A549 (cell line): ENCODE results near the gene CLDN7. TPM values are rescaled to one million over a fixed set of nuclear protein-coding genes. Genes with fewer than 3 reads are reported as not detected.

Experiments
- ATAC-seq, 2 experiments: fragments of 200-7000 bp in 1 of 2; fragments of >200 bp in 1 of 2; cut with Nextera tagmentation in 1 of 2; cut with Tn5 transposase in 1 of 2; 3 replicates each; pipeline versions ENCODE4 v1.8.0 to v1.9.1; 2018 to 2020; ENCODE audit warnings: mild to moderate bottlenecking in 1 of 2, moderate library complexity in 1 of 2
- CTCF ChIA-PET: fragments of 300-600 bp; sonication (Branson Sonifier 250); formaldehyde crosslinking; extraction: SDS; loops from one replicate; lab custom pipeline; 2021; ENCODE audit warnings: antibody characterized with exemption, inconsistent platforms; lab: Yijun Ruan, JAX
- POLR2A ChIA-PET: fragments of 350-600 bp; formaldehyde crosslinking; extraction: SDS; loops from one replicate; lab custom pipeline; 2021; ENCODE audit warnings: antibody characterized with exemption, inconsistent platforms; lab: Yijun Ruan, JAX
- DNase-seq, 2 experiments: peaks; one replicate each; pipeline versions ENCODE4 v3.0.0 to v3.0.0-alpha.2; 2011 to 2016; ENCODE audit warnings: low read depth in 1 of 2, low spot score in 1 of 2
- FAIRE-seq: peaks from 2 replicates; lab custom pipeline; 2011; peaks lifted over from hg19 to GRCh38; lab: Jason Lieb, UNC
- H3K27ac ChIP-seq, 2 experiments: fragments of >200 bp; sonication (Bioruptor Twin); formaldehyde crosslinking; 3 replicates each; pipeline ENCODE4 v1.5.1; 2016 to 2017
- H3K4me1 ChIP-seq: fragments of >200 bp; sonication (Bioruptor Twin); formaldehyde crosslinking; 3 replicates; pipeline ENCODE4 v1.6.1; 2016
- H3K4me2 ChIP-seq: fragments of >200 bp; sonication (Bioruptor Twin); formaldehyde crosslinking; 3 replicates; pipeline ENCODE4 v1.6.1; 2016
- H3K4me3 ChIP-seq: fragments of >200 bp; sonication (Bioruptor Twin); formaldehyde crosslinking; 3 replicates; pipeline ENCODE4 v1.5.1; 2016
- H3K9me3 ChIP-seq: fragments of >200 bp; sonication (Bioruptor Twin); formaldehyde crosslinking; 3 replicates; pipeline ENCODE4 v1.6.1; 2016
- BCL3 ChIP-seq: fragments of >200 bp; sonication (Bioruptor Twin); formaldehyde crosslinking; IDR thresholded peaks from 3 replicates; pipeline ENCODE4 v1.6.1; 2016
- CBX2 ChIP-seq: fragments of 200-600 bp; sonication (generic); IDR thresholded peaks from 2 replicates; pipeline ENCODE4 v1.6.1; 2016; ENCODE audit warnings: low read depth, mild to moderate bottlenecking, borderline replicate concordance
- CEBPB ChIP-seq, 2 experiments: fragments of >200 bp in 1 of 2; sonication (Bioruptor Twin) in 1 of 2; formaldehyde crosslinking in 1 of 2; IDR thresholded peaks; 2 replicates each; pipeline ENCODE4 v1.6.1; 2012 to 2016
- CHD4 ChIP-seq: fragments of 200-600 bp; sonication (generic); IDR thresholded peaks from 2 replicates; pipeline ENCODE4 v1.6.1; 2016; ENCODE audit warnings: antibody characterized with exemption, mild to moderate bottlenecking, borderline replicate concordance
- ELK1 ChIP-seq: fragments of 150-350 bp; IDR thresholded peaks from 2 replicates; pipeline ENCODE4 v1.6.1; 2014; ENCODE audit warnings: low read depth, mild to moderate bottlenecking, low read length
- FOSB ChIP-seq: fragments of 250-450 bp; sonication (Bioruptor Pico); IDR thresholded peaks from 2 replicates; pipeline ENCODE4 v1.5.0; 2020; ENCODE audit warnings: mild to moderate bottlenecking, moderate library complexity
- FOSL2 ChIP-seq, 2 experiments: fragments of 450-650 bp in 1 of 2; fragments of >200 bp in 1 of 2; sonication (Bioruptor Twin) in 1 of 2; formaldehyde crosslinking; IDR thresholded peaks; 2 replicates each; pipeline versions ENCODE4 v1.5.0 to v1.6.1; 2016 to 2020; ENCODE audit warnings: mild to moderate bottlenecking in 1 of 2, moderate library complexity in 1 of 2
- HEYL ChIP-seq: fragments of 250-450 bp; sonication (Bioruptor Pico); IDR thresholded peaks from 2 replicates; pipeline ENCODE4 v1.8.0; 2021; ENCODE audit warnings: mild to moderate bottlenecking, moderate library complexity
- HOXB13 ChIP-seq: fragments of 250-450 bp; sonication (Bioruptor Pico); IDR thresholded peaks from 2 replicates; pipeline ENCODE4 v1.5.0; 2020; ENCODE audit warnings: low read depth, mild to moderate bottlenecking, moderate library complexity
- MAFK ChIP-seq: fragments of 450-650 bp; IDR thresholded peaks from 2 replicates; pipeline ENCODE4 v1.6.1; 2014; ENCODE audit not compliant: partially characterized antibody
- MAX ChIP-seq: IDR thresholded peaks from 2 replicates; pipeline ENCODE4 v1.6.1; 2012
- MAZ ChIP-seq: fragments of 150-350 bp; IDR thresholded peaks from 2 replicates; pipeline ENCODE4 v1.6.1; 2014; ENCODE audit warnings: antibody characterized with exemption, low read depth, low read length, borderline replicate concordance
- NR3C1 ChIP-seq: fragments of >200 bp; sonication (Bioruptor Twin); formaldehyde crosslinking; IDR thresholded peaks from 3 replicates; pipeline ENCODE4 v1.6.1; 2017
- PBX3 ChIP-seq: IDR thresholded peaks from 2 replicates; pipeline ENCODE4 v1.6.1; 2012
- PHF8 ChIP-seq: fragments of 200-600 bp; sonication (generic); IDR thresholded peaks from 2 replicates; pipeline ENCODE4 v1.6.1; 2016; ENCODE audit warnings: low read depth, mild to moderate bottlenecking, antibody characterized with exemption, moderate library complexity, borderline replicate concordance
- POLR2A ChIP-seq: IDR thresholded peaks from 2 replicates; pipeline ENCODE4 v1.6.1; 2012; ENCODE audit warnings: mild to moderate bottlenecking, low read length
- POLR2AphosphoS2 ChIP-seq: conservative IDR thresholded peaks from 2 replicates; pipeline ENCODE4 v1.6.1; 2012; ENCODE audit warnings: low read length, improper control_type of control experiment, inconsistent platforms
- SMC3 ChIP-seq: fragments of >200 bp; sonication (Bioruptor Twin); formaldehyde crosslinking; IDR thresholded peaks from 3 replicates; pipeline ENCODE4 v1.6.1; 2018; ENCODE audit warnings: inconsistent platforms
- SREBF2 ChIP-seq: fragments of 450-650 bp; IDR thresholded peaks from 2 replicates; pipeline ENCODE4 v1.6.1; 2014; ENCODE audit warnings: mild to moderate bottlenecking, moderate library complexity
- TFCP2L1 ChIP-seq: fragments of 250-450 bp; sonication (Bioruptor Pico); IDR thresholded peaks from 2 replicates; pipeline ENCODE4 v1.5.0; 2021; ENCODE audit warnings: mild to moderate bottlenecking
- ZC3H11A ChIP-seq: fragments of 450-650 bp; IDR thresholded peaks from 2 replicates; pipeline ENCODE4 v1.6.1; 2014; ENCODE audit warnings: antibody characterized with exemption, mild to moderate bottlenecking
- ZSCAN20 ChIP-seq: fragments of 250-450 bp; sonication (Bioruptor Pico); IDR thresholded peaks from 2 replicates; pipeline ENCODE4 v1.8.0; 2022; ENCODE audit warnings: mild to moderate bottlenecking, moderate library complexity
- WGBS: methylation state at CpG from one replicate; pipeline ENCODE4 v1.1.6; 2017; ENCODE audit errors: missing lambda C conversion rate; 5-methylcytosine and 5-hydroxymethylcytosine counted together
- polyA plus RNA-seq, 4 experiments: library from polyadenylated mRNA; depleted of rRNA in 3 of 4; stranded (reverse); fragments of >200 nt; fragmentation: RNase III in 1 of 4; extraction: RNeasy Plus Mini Kit Qiagen cat#74134 plus additional on column Dnase treatment in 1 of 4; gene quantifications; 2 replicates in 3 of 4; 3 replicates in 1 of 4; pipeline ENCODE4 v1.2.3, GENCODE V29; 2011 to 2017

The CLDN7 gene
- polyA plus RNA-seq, 2 of the 4 experiments (the other 2 are of a cell fraction) = 0.97 to 4.2 TPM

GRCh38 chr17:7219812-7220592 lies 42.3 kb downstream of the CLDN7 start, which contains the start of the genes ACADVL and DLG4 (continued):
- no peak for TF ChIP-seq ELK1
- no peak for TF ChIP-seq POLR2AphosphoS2
- peak; percentile 51; the same call in 1 of the 2 replicates for TF ChIP-seq MAX
- no peak for TF ChIP-seq SREBF2
- peak; percentile 77 for TF ChIP-seq PHF8
- no peak for TF ChIP-seq SMC3
- peak; percentile 59 for TF ChIP-seq MAFK
- TF ChIP-seq FOSL2 (IDR thresholded peaks at IDR 0.05) = peak; percentile 57
- TF ChIP-seq FOSL2 (CRISPR knock-in tag; IDR thresholded peaks at IDR 0.05) = peak; percentile 93
- no peak for TF ChIP-seq HOXB13 (CRISPR knock-in tag)
- no peak for TF ChIP-seq MAZ
- TF ChIP-seq POLR2A = peak; percentile 88
- TF ChIP-seq BCL3 = peak; percentile 45; the same call in 1 of the 3 replicates
- TF ChIP-seq CEBPB (IDR thresholded peaks at IDR 0.05) = no peak
- no peak for TF ChIP-seq CBX2

GRCh38 chr17:7219229-7219811 lies 43.0 kb downstream of the CLDN7 start:
- no peaks in the 10 kb centered on the region for H3K9me3 ChIP-seq
- ChIA-PET CTCF (interaction anchor here (1.0 to 10.0 kb wide), 11 partner anchors 10 to 341 kb away, joined by 3 to 169 read pairs (median 7); partner anchors contain the start of genes DVL2, GABARAP, PHF23 and SLC2A4), POLR2A (interaction anchor here (0.8 to 2.7 kb wide), 5 partner anchors 10 to 44 kb away, joined by 4 to 63 read pairs (median 4); partner anchors contain the start of genes DVL2, GABARAP and PHF23)
- no peak; a peak in 2 of 6 replicates for ATAC-seq
- TF ChIP-seq ZC3H11A = no peak
- TF ChIP-seq TFCP2L1 (CRISPR knock-in tag) = 0 out of 2 replicates have a peak, but pooled peaks have one; percentile 51
- TF ChIP-seq NR3C1 = no peak
- TF ChIP-seq, all 56 proteins: peak for 1
- 26% methylated on average over 12 of the region's 12 CpGs for WGBS
- peak overlapping the region; percentile 88 to 98 for H3K27ac ChIP-seq
- DNase-seq (no peak), FAIRE-seq (no peak)
- peak overlapping the region; percentile 86 for H3K4me2 ChIP-seq
- H3K4me3 ChIP-seq = peak overlapping the region; percentile 74
- H3K4me1 ChIP-seq = peaks cover 52% of the 10 kb centered on the region

GRCh38 chr17:7218758-7219157 lies 43.5 kb downstream of the CLDN7 start:
- peak overlapping the region; percentile 86 for H3K4me2 ChIP-seq
- H3K4me1 ChIP-seq = peaks cover 53% of the 10 kb centered on the region
- H3K4me3 ChIP-seq = no peak overlapping the region
- ATAC-seq = no peak
- WGBS = 88% methylated on average over 6 of the region's 6 CpGs
- FAIRE-seq = no peak
- no peaks in the 10 kb centered on the region for H3K9me3 ChIP-seq
- peak overlapping the region; percentile 88 to 98; a peak in 5 of 6 replicates for H3K27ac ChIP-seq
- POLR2A ChIA-PET = interaction anchor here (0.8 to 2.7 kb wide), 3 partner anchors 18 to 45 kb away, joined by 4 to 63 read pairs (median 4); partner anchors contain the start of genes DVL2, GABARAP and PHF23
- CTCF ChIA-PET = interaction anchor here (1.0 to 10.0 kb wide), 9 partner anchors 16 to 173 kb away, joined by 3 to 169 read pairs (median 6); partner anchors contain the start of genes DVL2, GABARAP, PHF23 and SLC2A4
- DNase-seq = no peak
- no peak for TF ChIP-seq MAX
- TF ChIP-seq PBX3 = no peak
- no peak for TF ChIP-seq TFCP2L1 (CRISPR knock-in tag)
- TF ChIP-seq CBX2 = no peak
- TF ChIP-seq CHD4 = no peak
- TF ChIP-seq SREBF2 = no peak
- no peak for TF ChIP-seq ZSCAN20 (CRISPR knock-in tag)
- TF ChIP-seq FOSB (CRISPR knock-in tag) = no peak
- TF ChIP-seq HEYL (CRISPR knock-in tag) = no peak
